A549 (cell line): ENCODE data around the gene CLASP1. TPM values are rescaled to one million over a fixed set of nuclear protein-coding genes. Genes with fewer than 3 reads are reported as not detected.

Source experiments
- ATAC-seq, 2 experiments: fragments of 200-7000 bp in 1 of 2; fragments of >200 bp in 1 of 2; cut with Nextera tagmentation in 1 of 2; cut with Tn5 transposase in 1 of 2; 3 replicates each; pipeline versions ENCODE4 v1.8.0 to v1.9.1; 2018 to 2020; ENCODE audit warnings: mild to moderate bottlenecking in 1 of 2, moderate library complexity in 1 of 2
- CTCF ChIA-PET: fragments of 300-600 bp; sonication (Branson Sonifier 250); formaldehyde crosslinking; extraction: SDS; loops from one replicate; lab custom pipeline; 2021; ENCODE audit warnings: antibody characterized with exemption, inconsistent platforms; lab: Yijun Ruan, JAX
- POLR2A ChIA-PET: fragments of 350-600 bp; formaldehyde crosslinking; extraction: SDS; loops from one replicate; lab custom pipeline; 2021; ENCODE audit warnings: antibody characterized with exemption, inconsistent platforms; lab: Yijun Ruan, JAX
- DNase-seq, 2 experiments: peaks; one replicate each; pipeline versions ENCODE4 v3.0.0 to v3.0.0-alpha.2; 2011 to 2016; ENCODE audit warnings: low read depth in 1 of 2, low spot score in 1 of 2
- FAIRE-seq: peaks from 2 replicates; lab custom pipeline; 2011; peaks lifted over from hg19 to GRCh38; lab: Jason Lieb, UNC
- H3K27ac ChIP-seq, 2 experiments: fragments of >200 bp; sonication (Bioruptor Twin); formaldehyde crosslinking; 3 replicates each; pipeline ENCODE4 v1.5.1; 2016 to 2017
- H3K4me1 ChIP-seq: fragments of >200 bp; sonication (Bioruptor Twin); formaldehyde crosslinking; 3 replicates; pipeline ENCODE4 v1.6.1; 2016
- H3K4me2 ChIP-seq: fragments of >200 bp; sonication (Bioruptor Twin); formaldehyde crosslinking; 3 replicates; pipeline ENCODE4 v1.6.1; 2016
- H3K4me3 ChIP-seq: fragments of >200 bp; sonication (Bioruptor Twin); formaldehyde crosslinking; 3 replicates; pipeline ENCODE4 v1.5.1; 2016
- H3K9me3 ChIP-seq: fragments of >200 bp; sonication (Bioruptor Twin); formaldehyde crosslinking; 3 replicates; pipeline ENCODE4 v1.6.1; 2016
- CBX2 ChIP-seq: fragments of 200-600 bp; sonication (generic); IDR thresholded peaks from 2 replicates; pipeline ENCODE4 v1.6.1; 2016; ENCODE audit warnings: low read depth, mild to moderate bottlenecking, borderline replicate concordance
- CHD4 ChIP-seq: fragments of 200-600 bp; sonication (generic); IDR thresholded peaks from 2 replicates; pipeline ENCODE4 v1.6.1; 2016; ENCODE audit warnings: antibody characterized with exemption, mild to moderate bottlenecking, borderline replicate concordance
- EHMT2 ChIP-seq: fragments of 200-600 bp; sonication (generic); IDR thresholded peaks from 2 replicates; pipeline ENCODE4 v1.6.1; 2016; ENCODE audit warnings: antibody characterized with exemption, low read depth, mild to moderate bottlenecking, moderate library complexity
- EP300 ChIP-seq, 2 experiments: fragments of >200 bp; sonication (Bioruptor Twin); formaldehyde crosslinking; IDR thresholded peaks; 2 replicates in 1 of 2; 3 replicates in 1 of 2; pipeline ENCODE4 v1.6.1; 2016 to 2017
- FOXS1 ChIP-seq: fragments of 250-450 bp; sonication (Bioruptor Pico); IDR thresholded peaks from 2 replicates; pipeline ENCODE4 v1.5.0; 2020; ENCODE audit warnings: mild to moderate bottlenecking, moderate library complexity
- GATA3 ChIP-seq: IDR thresholded peaks from 2 replicates; pipeline ENCODE4 v1.6.1; 2012; ENCODE audit warnings: borderline replicate concordance
- HEYL ChIP-seq: fragments of 250-450 bp; sonication (Bioruptor Pico); IDR thresholded peaks from 2 replicates; pipeline ENCODE4 v1.8.0; 2021; ENCODE audit warnings: mild to moderate bottlenecking, moderate library complexity
- HOXB13 ChIP-seq: fragments of 250-450 bp; sonication (Bioruptor Pico); IDR thresholded peaks from 2 replicates; pipeline ENCODE4 v1.5.0; 2020; ENCODE audit warnings: low read depth, mild to moderate bottlenecking, moderate library complexity
- JUN ChIP-seq, 2 experiments: fragments of >200 bp; sonication (Bioruptor Twin); formaldehyde crosslinking; IDR thresholded peaks; 2 replicates in 1 of 2; 3 replicates in 1 of 2; pipeline ENCODE4 v1.6.1; 2016 to 2017
- JUNB ChIP-seq: fragments of >200 bp; sonication (Bioruptor Twin); formaldehyde crosslinking; IDR thresholded peaks from 2 replicates; pipeline ENCODE4 v1.6.1; 2016
- KDM1A ChIP-seq: fragments of 200-600 bp; sonication (generic); IDR thresholded peaks from 2 replicates; pipeline ENCODE4 v1.6.1; 2016; ENCODE audit warnings: low read depth, mild to moderate bottlenecking
- NPAS2 ChIP-seq: fragments of 250-450 bp; sonication (Bioruptor Pico); IDR thresholded peaks from 2 replicates; pipeline ENCODE4 v1.8.0; 2022; ENCODE audit warnings: mild to moderate bottlenecking, moderate library complexity, borderline replicate concordance
- NR3C1 ChIP-seq: fragments of >200 bp; sonication (Bioruptor Twin); formaldehyde crosslinking; IDR thresholded peaks from 3 replicates; pipeline ENCODE4 v1.6.1; 2017
- PHF8 ChIP-seq: fragments of 200-600 bp; sonication (generic); IDR thresholded peaks from 2 replicates; pipeline ENCODE4 v1.6.1; 2016; ENCODE audit warnings: low read depth, mild to moderate bottlenecking, antibody characterized with exemption, moderate library complexity, borderline replicate concordance
- POLR2A ChIP-seq: IDR thresholded peaks from 2 replicates; pipeline ENCODE4 v1.6.1; 2012; ENCODE audit warnings: mild to moderate bottlenecking, low read length
- RARB ChIP-seq: fragments of 250-450 bp; sonication (Bioruptor Pico); IDR thresholded peaks from 2 replicates; pipeline ENCODE4 v1.8.0; 2021; ENCODE audit warnings: mild to moderate bottlenecking, moderate library complexity
- RFX5 ChIP-seq: fragments of 450-650 bp; IDR thresholded peaks from 2 replicates; pipeline ENCODE4 v1.7.1; 2014; ENCODE audit warnings: antibody characterized with exemption, mild to moderate bottlenecking, moderate library complexity
- RNF2 ChIP-seq: fragments of 200-600 bp; sonication (generic); IDR thresholded peaks from 2 replicates; pipeline ENCODE4 v1.6.1; 2016; ENCODE audit warnings: low read depth, mild to moderate bottlenecking, antibody characterized with exemption, moderate library complexity, borderline replicate concordance
- SMC3 ChIP-seq: fragments of >200 bp; sonication (Bioruptor Twin); formaldehyde crosslinking; IDR thresholded peaks from 3 replicates; pipeline ENCODE4 v1.6.1; 2018; ENCODE audit warnings: inconsistent platforms
- TFCP2L1 ChIP-seq: fragments of 250-450 bp; sonication (Bioruptor Pico); IDR thresholded peaks from 2 replicates; pipeline ENCODE4 v1.5.0; 2021; ENCODE audit warnings: mild to moderate bottlenecking
- TP53 ChIP-seq: fragments of 250-450 bp; sonication (Bioruptor Pico); IDR thresholded peaks from 2 replicates; pipeline ENCODE4 v1.5.0; 2021; ENCODE audit warnings: mild to moderate bottlenecking, moderate library complexity
- ZC3H11A ChIP-seq: fragments of 450-650 bp; IDR thresholded peaks from 2 replicates; pipeline ENCODE4 v1.6.1; 2014; ENCODE audit warnings: antibody characterized with exemption, mild to moderate bottlenecking
- ZNF302 ChIP-seq: fragments of 250-450 bp; sonication (Bioruptor Pico); IDR thresholded peaks from 2 replicates; pipeline ENCODE4 v1.9.0; 2021; ENCODE audit warnings: inconsistent platforms, mild to moderate bottlenecking, moderate library complexity
- ZSCAN20 ChIP-seq: fragments of 250-450 bp; sonication (Bioruptor Pico); IDR thresholded peaks from 2 replicates; pipeline ENCODE4 v1.8.0; 2022; ENCODE audit warnings: mild to moderate bottlenecking, moderate library complexity
- WGBS: methylation state at CpG from one replicate; pipeline ENCODE4 v1.1.6; 2017; ENCODE audit errors: missing lambda C conversion rate; 5-methylcytosine and 5-hydroxymethylcytosine counted together
- polyA plus RNA-seq, 4 experiments: library from polyadenylated mRNA; depleted of rRNA in 3 of 4; stranded (reverse); fragments of >200 nt; fragmentation: RNase III in 1 of 4; extraction: RNeasy Plus Mini Kit Qiagen cat#74134 plus additional on column Dnase treatment in 1 of 4; gene quantifications; 2 replicates in 3 of 4; 3 replicates in 1 of 4; pipeline ENCODE4 v1.2.3, GENCODE V29; 2011 to 2017
- TF ChIP-seq, protein P1 (sequence below): IDR thresholded peaks from 2 replicates; pipeline ENCODE4 v1.6.1; 2012
- TF ChIP-seq, protein P2 (sequence below): fragments of 250-450 bp; sonication (Bioruptor Pico); IDR thresholded peaks from 2 replicates; pipeline ENCODE4 v1.5.0; 2021; ENCODE audit warnings: mild to moderate bottlenecking, moderate library complexity, borderline replicate concordance
- TF ChIP-seq, protein P3 (sequence below): fragments of >200 bp; sonication (Bioruptor Twin); formaldehyde crosslinking; IDR thresholded peaks from 3 replicates; pipeline ENCODE4 v1.6.1; 2016
- TF ChIP-seq, protein P4 (sequence below): IDR thresholded peaks from 2 replicates; pipeline ENCODE4 v1.6.1; 2012
- TF ChIP-seq, protein P5 (sequence below): fragments of >200 bp; sonication (Bioruptor Twin); formaldehyde crosslinking; IDR thresholded peaks from 2 replicates; pipeline ENCODE4 v1.6.1; 2016

The CLASP1 gene
- polyA plus RNA-seq, 2 of the 4 experiments (the other 2 are of a cell fraction) = 11.7 to 15.8 TPM

DNA sequence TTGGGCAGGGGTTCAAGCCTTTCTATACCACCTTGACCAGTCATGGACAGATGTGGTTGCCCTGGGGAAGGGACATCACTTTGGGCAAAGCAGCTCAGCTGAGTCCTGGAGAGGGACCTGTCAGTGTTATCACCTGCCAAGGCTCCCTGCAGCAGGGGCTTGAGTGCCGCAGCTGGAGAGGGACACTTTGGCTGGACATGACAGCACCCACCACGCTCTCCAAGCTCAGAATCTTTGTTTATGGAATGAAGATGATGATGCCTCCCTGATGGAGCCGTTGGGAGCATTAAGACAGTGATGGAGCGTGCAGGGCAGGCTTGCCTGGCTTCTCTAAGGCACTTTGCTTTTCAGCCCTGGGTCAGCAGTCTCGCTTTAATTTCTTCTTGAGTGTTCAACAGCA is 360.0 kb downstream of the CLASP1 start:
- no peak overlapping the region for H3K4me3 ChIP-seq
- FAIRE-seq (no peak), ATAC-seq (no peak), DNase-seq (no peak)
- H3K4me1 ChIP-seq = peaks cover 1% of the 10 kb centered on the region; the same call in 1 of the 3 replicates
- CTCF ChIA-PET = interaction anchor here (1.0 to 2.3 kb wide), 3 partner anchors 8 to 194 kb away, joined by 4 to 6 read pairs (median 5); no protein-coding TSS in a partner anchor
- H3K9me3 ChIP-seq = no peaks in the 10 kb centered on the region
- H3K27ac ChIP-seq = no peak overlapping the region
- no peak for TF ChIP-seq ZNF302 (CRISPR knock-in tag)
- TF ChIP-seq HOXB13 (CRISPR knock-in tag) = no peak
- no peak for TF ChIP-seq RARB (CRISPR knock-in tag)
- TF ChIP-seq CBX2 = no peak
- TF ChIP-seq EP300 (IDR thresholded peaks at IDR 0.05) = no peak
- no peak for TF ChIP-seq HEYL
- no peak for TF ChIP-seq TFCP2L1 (CRISPR knock-in tag)
- no peak for TF ChIP-seq JUNB
- TF ChIP-seq ZSCAN20 (CRISPR knock-in tag) = no peak
- TF ChIP-seq, protein P1, sequence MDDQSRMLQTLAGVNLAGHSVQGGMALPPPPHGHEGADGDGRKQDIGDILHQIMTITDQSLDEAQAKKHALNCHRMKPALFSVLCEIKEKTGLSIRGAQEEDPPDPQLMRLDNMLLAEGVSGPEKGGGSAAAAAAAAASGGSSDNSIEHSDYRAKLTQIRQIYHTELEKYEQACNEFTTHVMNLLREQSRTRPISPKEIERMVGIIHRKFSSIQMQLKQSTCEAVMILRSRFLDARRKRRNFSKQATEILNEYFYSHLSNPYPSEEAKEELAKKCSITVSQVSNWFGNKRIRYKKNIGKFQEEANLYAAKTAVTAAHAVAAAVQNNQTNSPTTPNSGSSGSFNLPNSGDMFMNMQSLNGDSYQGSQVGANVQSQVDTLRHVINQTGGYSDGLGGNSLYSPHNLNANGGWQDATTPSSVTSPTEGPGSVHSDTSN = no peak
- TF ChIP-seq, protein P2, sequence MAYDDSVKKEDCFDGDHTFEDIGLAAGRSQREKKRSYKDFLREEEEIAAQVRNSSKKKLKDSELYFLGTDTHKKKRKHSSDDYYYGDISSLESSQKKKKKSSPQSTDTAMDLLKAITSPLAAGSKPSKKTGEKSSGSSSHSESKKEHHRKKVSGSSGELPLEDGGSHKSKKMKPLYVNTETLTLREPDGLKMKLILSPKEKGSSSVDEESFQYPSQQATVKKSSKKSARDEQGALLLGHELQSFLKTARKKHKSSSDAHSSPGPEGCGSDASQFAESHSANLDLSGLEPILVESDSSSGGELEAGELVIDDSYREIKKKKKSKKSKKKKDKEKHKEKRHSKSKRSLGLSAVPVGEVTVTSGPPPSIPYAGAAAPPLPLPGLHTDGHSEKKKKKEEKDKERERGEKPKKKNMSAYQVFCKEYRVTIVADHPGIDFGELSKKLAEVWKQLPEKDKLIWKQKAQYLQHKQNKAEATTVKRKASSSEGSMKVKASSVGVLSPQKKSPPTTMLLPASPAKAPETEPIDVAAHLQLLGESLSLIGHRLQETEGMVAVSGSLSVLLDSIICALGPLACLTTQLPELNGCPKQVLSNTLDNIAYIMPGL = no peak
- TF ChIP-seq, protein P3, sequence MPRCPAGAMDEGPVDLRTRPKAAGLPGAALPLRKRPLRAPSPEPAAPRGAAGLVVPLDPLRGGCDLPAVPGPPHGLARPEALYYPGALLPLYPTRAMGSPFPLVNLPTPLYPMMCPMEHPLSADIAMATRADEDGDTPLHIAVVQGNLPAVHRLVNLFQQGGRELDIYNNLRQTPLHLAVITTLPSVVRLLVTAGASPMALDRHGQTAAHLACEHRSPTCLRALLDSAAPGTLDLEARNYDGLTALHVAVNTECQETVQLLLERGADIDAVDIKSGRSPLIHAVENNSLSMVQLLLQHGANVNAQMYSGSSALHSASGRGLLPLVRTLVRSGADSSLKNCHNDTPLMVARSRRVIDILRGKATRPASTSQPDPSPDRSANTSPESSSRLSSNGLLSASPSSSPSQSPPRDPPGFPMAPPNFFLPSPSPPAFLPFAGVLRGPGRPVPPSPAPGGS = no peak
- TF ChIP-seq, protein P4, sequence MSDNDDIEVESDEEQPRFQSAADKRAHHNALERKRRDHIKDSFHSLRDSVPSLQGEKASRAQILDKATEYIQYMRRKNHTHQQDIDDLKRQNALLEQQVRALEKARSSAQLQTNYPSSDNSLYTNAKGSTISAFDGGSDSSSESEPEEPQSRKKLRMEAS = no peak
- TF ChIP-seq ZC3H11A = no peak
- TF ChIP-seq, all 56 proteins: peak for 0
- H3K4me2 ChIP-seq = no peak overlapping the region
- 67% methylated on average over 4 of the region's 5 CpGs for WGBS
- POLR2A ChIA-PET = no interaction called here

DNA sequence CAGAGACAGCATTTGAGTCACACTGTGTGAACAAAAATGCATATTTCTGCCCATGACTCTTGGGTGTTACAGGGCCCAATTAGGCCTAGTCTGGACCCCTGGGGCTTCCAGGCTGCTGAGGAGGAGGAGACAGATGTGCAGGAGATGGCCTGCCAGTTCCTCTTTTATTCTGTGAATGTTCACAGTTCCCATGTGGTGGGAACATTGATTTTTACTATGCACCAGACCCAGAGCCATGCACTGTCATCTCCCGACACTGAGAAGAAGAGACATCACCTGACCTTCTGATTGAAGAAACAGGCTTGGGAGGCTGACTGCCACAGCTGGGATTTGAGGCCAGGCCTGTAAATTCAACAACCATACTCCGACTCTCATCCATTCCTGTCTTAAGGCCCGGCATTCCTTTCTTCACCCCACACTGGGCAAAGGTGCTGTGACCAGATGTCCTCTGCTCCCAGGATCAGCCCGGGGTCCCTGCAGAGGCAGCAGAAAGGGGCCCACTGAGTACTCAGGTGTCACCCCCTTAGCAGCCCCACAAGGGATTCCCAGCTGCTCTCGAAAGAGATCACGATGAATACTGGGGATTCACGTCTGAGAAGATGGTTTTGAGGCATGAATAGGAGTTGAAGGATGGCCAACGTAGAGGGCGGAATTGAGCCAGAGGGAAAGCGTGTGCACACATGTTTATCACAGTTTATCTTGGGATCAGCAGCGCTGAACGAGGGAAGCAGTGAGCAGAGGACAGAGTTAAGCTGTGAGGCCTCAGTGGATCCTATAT is 360.6 kb downstream of the CLASP1 start:
- Histone ChIP-seq H3K27ac (no peak overlapping the region), H3K4me2 (no peak overlapping the region), H3K4me3 (no peak overlapping the region), H3K4me1 (peaks cover 8% of the 10 kb centered on the region), H3K9me3 (no peaks in the 10 kb centered on the region)
- DNase-seq (no peak), FAIRE-seq (no peak), ATAC-seq (no peak)
- no peak for TF ChIP-seq RNF2
- ChIA-PET CTCF (interaction anchor here (1.0 to 2.3 kb wide), 3 partner anchors 9 to 194 kb away, joined by 4 to 6 read pairs (median 5); no protein-coding TSS in a partner anchor), POLR2A (no interaction called here)
- WGBS = 79% methylated on average over 12 of the region's 12 CpGs

DNA sequence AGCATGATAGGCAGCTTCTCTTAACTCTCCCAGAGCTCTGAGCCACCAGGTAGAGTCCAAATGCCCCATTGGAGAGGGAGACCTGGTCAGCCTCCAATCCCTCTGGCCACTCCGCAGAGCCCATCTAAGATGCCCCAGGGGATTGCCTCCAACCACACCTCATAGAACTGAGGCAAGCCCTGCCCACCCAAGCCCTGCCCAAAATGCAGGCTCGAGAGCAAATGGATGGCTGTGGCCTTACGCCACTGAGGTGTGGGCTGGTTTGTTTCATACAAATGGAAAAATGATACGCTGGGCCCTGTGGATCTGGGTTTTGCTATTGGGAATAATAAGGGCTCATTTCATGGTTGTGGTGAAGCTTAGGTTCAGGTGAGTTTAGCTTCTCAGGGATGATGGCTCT is 361.3 kb downstream of the CLASP1 start:
- ATAC-seq = no peak
- POLR2A ChIA-PET = no interaction called here
- TF ChIP-seq NR3C1 = no peak
- no peak for TF ChIP-seq JUNB
- no peak for TF ChIP-seq POLR2A
- TF ChIP-seq PHF8 = no peak
- TF ChIP-seq, protein P4 = no peak
- no peak for TF ChIP-seq GATA3
- no peak for TF ChIP-seq KDM1A
- TF ChIP-seq NPAS2 = no peak
- TF ChIP-seq, protein P5, sequence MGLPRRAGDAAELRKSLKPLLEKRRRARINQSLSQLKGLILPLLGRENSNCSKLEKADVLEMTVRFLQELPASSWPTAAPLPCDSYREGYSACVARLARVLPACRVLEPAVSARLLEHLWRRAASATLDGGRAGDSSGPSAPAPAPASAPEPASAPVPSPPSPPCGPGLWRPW = no peak
- TF ChIP-seq CHD4 = no peak
- TF ChIP-seq, protein P3 = no peak
- TF ChIP-seq RFX5 = no peak
- no peak for TF ChIP-seq FOXS1 (CRISPR knock-in tag)
- no peak for TF ChIP-seq SMC3
- TF ChIP-seq EHMT2 = no peak
- no peak for TF ChIP-seq JUN (IDR thresholded peaks at IDR 0.05)
- TF ChIP-seq ZNF302 (CRISPR knock-in tag) = no peak
- TF ChIP-seq TP53 = no peak

More for the DNA sequence above, 361.3 kb downstream of the CLASP1 start:
- Histone ChIP-seq H3K4me2 (no peak overlapping the region), H3K9me3 (no peaks in the 10 kb centered on the region), H3K4me3 (no peak overlapping the region), H3K27ac (no peak overlapping the region), H3K4me1 (peaks cover 15% of the 10 kb centered on the region)
- no peak for FAIRE-seq
- CTCF ChIA-PET = interaction anchor here (2.3 to 2.9 kb wide), 2 partner anchors 8 to 193 kb away, joined by 6 to 24 read pairs; no protein-coding TSS in a partner anchor
- 89% methylated on average over 4 of the region's 4 CpGs for WGBS
- DNase-seq = no peak
